MCF 10A (cell line): Measurements from ENCODE around the gene PAK1. TPM values are rescaled to one million over a fixed set of nuclear protein-coding genes. Genes with fewer than 3 reads are reported as not detected.

ENCODE experiments used
- BruUV-seq: library from RNA; stranded (reverse); fragments of 400-500 nt; replicated peaks from 2 replicates; lab custom pipeline; 2021; lab: Mats Ljungman, UMichigan
- CTCF ChIA-PET: fragments of 300-600 bp; sonication (Branson Sonifier 250); formaldehyde crosslinking; extraction: SDS; loops from one replicate; lab custom pipeline; 2021; ENCODE audit warnings: antibody characterized with exemption, inconsistent platforms; lab: Yijun Ruan, JAX
- POLR2A ChIA-PET: fragments of 300-600, 350-650 bp; sonication (Branson Sonifier 250); formaldehyde crosslinking; extraction: SDS; loops from one replicate; lab custom pipeline; 2020; ENCODE audit warnings: antibody characterized with exemption, inconsistent platforms; lab: Yijun Ruan, JAX
- DNase-seq: peaks from one replicate; pipeline ENCODE4 v3.0.0-alpha.2; 2018; ENCODE audit not compliant: unreplicated experiment
- H3K27ac Mint-ChIP-seq: one replicate; pipeline ENCODE4 v1.8.0; 2022; ENCODE audit warnings: mild to moderate bottlenecking, low read depth, mixed read lengths; ENCODE audit not compliant: unreplicated experiment
- H3K27me3 Mint-ChIP-seq: one replicate; pipeline ENCODE4 v1.8.0; 2022; ENCODE audit warnings: mixed read lengths; ENCODE audit not compliant: insufficient read depth, unreplicated experiment
- H3K36me3 Mint-ChIP-seq: one replicate; pipeline ENCODE4 v1.8.0; 2022; ENCODE audit warnings: mild to moderate bottlenecking, moderate library complexity, mixed read lengths; ENCODE audit not compliant: insufficient read depth, unreplicated experiment
- H3K4me1 Mint-ChIP-seq: one replicate; pipeline ENCODE4 v1.8.0; 2022; ENCODE audit warnings: mixed read lengths; ENCODE audit not compliant: insufficient read depth, unreplicated experiment
- H3K4me3 Mint-ChIP-seq: one replicate; pipeline ENCODE4 v1.8.0; 2022; ENCODE audit warnings: mild to moderate bottlenecking, moderate library complexity, mixed read lengths; ENCODE audit not compliant: unreplicated experiment
- H3K9me3 Mint-ChIP-seq: one replicate; pipeline ENCODE4 v1.8.0; 2022; ENCODE audit warnings: mixed read lengths; ENCODE audit not compliant: unreplicated experiment
- intact Hi-C: fragments of 100-400 bp; cut with micrococcal nuclease; formaldehyde crosslinking; loops from 2 replicates; pipeline ENCODE4 v1.14.1; 2022
- total RNA-seq: library from RNA; stranded (reverse); gene quantifications from 2 replicates; pipeline ENCODE4 v1.2.3, GENCODE V29; 2022
- TF ChIP-seq, protein P1 (sequence below): fragments of 200-600 bp; IDR thresholded peaks from one replicate; pipeline ENCODE4 v1.8.0; 2022; ENCODE audit warnings: antibody characterized with exemption, mild to moderate bottlenecking; ENCODE audit not compliant: unreplicated experiment

Gene PAK1
- total RNA-seq, 1 experiment from 2014 or later: 24.0 TPM

DNA sequence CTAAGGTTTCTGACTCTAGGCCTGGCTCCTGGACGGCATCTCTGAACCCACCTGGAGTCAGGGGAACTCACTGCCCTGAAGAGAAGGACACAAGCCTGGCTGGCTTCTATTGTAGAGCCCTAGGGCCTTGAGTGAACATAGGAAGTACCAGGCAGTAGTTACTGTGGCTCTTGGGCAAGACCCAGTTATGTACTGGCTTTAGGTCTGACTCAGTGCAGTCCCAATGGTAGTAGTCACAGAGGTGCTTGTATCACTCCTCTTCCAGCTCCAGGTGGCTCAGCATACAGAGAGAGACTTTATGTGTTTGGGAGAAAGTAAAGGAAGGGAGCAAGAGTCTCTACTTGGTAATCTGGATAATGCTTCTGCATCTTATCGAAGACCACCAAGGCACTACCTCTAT, 13.9 kb upstream of the PAK1 start:
- intact Hi-C loops: no loop called here
- H3K36me3 Mint-ChIP-seq: no peaks in the 10 kb centered on the region

DNA sequence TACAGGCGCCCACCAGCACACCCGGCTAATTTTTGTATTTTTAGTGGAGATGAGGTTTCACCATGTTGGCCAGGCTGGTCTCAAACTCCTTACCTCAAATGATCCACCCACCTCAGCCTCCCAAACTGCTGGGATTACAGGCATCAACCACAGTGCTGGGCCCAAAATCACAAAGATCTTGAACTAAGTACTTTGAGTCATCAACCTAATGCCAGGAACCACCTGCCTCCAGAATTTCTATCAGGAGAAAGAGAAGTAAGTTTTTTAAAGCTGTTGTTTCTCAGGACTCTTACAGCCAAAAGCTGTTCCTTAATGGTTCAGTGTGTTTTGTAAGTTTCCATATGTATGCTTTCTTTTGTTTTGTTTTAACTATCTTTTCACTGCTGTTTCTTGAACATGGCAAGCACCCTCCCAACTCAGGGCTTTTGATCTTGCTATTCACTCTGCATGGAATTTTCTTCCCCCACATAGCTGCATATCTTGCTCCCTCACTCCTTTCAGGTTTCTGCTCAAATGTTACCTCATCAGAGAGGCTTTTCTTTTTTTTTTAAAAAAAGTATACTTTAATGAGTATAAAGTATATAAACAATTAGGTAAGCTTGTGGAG, 6.0 kb upstream of the PAK1 start:
- no peaks in the 10 kb centered on the region for H3K36me3 Mint-ChIP-seq
- intact Hi-C loops: no loop called here
- TF ChIP-seq, protein P1, sequence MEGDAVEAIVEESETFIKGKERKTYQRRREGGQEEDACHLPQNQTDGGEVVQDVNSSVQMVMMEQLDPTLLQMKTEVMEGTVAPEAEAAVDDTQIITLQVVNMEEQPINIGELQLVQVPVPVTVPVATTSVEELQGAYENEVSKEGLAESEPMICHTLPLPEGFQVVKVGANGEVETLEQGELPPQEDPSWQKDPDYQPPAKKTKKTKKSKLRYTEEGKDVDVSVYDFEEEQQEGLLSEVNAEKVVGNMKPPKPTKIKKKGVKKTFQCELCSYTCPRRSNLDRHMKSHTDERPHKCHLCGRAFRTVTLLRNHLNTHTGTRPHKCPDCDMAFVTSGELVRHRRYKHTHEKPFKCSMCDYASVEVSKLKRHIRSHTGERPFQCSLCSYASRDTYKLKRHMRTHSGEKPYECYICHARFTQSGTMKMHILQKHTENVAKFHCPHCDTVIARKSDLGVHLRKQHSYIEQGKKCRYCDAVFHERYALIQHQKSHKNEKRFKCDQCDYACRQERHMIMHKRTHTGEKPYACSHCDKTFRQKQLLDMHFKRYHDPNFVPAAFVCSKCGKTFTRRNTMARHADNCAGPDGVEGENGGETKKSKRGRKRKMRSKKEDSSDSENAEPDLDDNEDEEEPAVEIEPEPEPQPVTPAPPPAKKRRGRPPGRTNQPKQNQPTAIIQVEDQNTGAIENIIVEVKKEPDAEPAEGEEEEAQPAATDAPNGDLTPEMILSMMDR: no peak
- no peaks in the 10 kb centered on the region for H3K9me3 Mint-ChIP-seq
- no peak overlapping the region for H3K4me3 Mint-ChIP-seq
- no peaks in the 10 kb centered on the region for H3K27me3 Mint-ChIP-seq
- DNase-seq: no peak
- CTCF ChIA-PET: interaction anchor here (1.2 kb wide), 1 partner anchor 68 kb away, joined by 5 read pairs; no protein-coding TSS in a partner anchor
- no peaks in the 10 kb centered on the region for H3K4me1 Mint-ChIP-seq
- POLR2A ChIA-PET: no interaction called here
- no peak overlapping the region for H3K27ac Mint-ChIP-seq
- no TSS peak for BruUV-seq

More for the DNA sequence above, 13.9 kb upstream of the PAK1 start:
- CTCF ChIA-PET: interaction anchor here (1.6 kb wide), 1 partner anchor 300 kb away, joined by 3 read pairs; no protein-coding TSS in a partner anchor
- no TSS peak for BruUV-seq
- Mint-ChIP-seq H3K27me3 (no peaks in the 10 kb centered on the region), H3K4me1 (no peaks in the 10 kb centered on the region), H3K9me3 (no peaks in the 10 kb centered on the region), H3K4me3 (no peak overlapping the region), H3K27ac (no peak overlapping the region)
- POLR2A ChIA-PET: no interaction called here
- no peak for DNase-seq
- TF ChIP-seq, protein P1: no peak

DNA sequence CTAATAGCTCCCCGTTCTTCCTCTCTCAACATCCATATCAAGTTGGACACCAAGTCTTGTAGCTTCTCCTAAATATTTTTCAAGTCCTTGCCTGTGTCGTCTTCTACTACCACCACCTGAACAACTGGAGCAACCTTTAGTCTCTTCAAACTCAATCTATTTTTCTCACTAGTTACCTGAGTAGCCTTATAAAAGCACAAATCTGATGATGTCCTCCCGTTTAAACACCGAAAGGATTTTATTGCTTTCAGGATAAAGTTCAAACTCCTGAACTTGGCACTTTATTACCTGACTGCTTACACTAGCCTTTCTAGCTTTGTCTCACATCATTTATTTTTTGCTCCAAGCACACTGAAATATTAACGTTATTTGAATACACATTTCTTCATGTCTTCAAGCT, 1.3 kb upstream of the PAK1 start:
- peak overlapping the region; percentile 79 for H3K4me3 Mint-ChIP-seq
- H3K27ac Mint-ChIP-seq: no peak overlapping the region
- intact Hi-C loops: no loop called here
- ChIA-PET CTCF (interaction anchor here (0.5 to 1.8 kb wide), 9 partner anchors 9 to 348 kb away, joined by 3 to 5 read pairs (median 3); partner anchors contain the start of gene MYO7A), POLR2A (interaction anchor here (0.5 to 1.3 kb wide), 8 partner anchors 9 to 163 kb away, joined by 3 to 10 read pairs (median 3); no protein-coding TSS in a partner anchor)
- no peaks in the 10 kb centered on the region for H3K4me1 Mint-ChIP-seq
- no peaks in the 10 kb centered on the region for H3K36me3 Mint-ChIP-seq
- BruUV-seq: no TSS peak
- no peak for DNase-seq
- H3K9me3 Mint-ChIP-seq: no peaks in the 10 kb centered on the region
- H3K27me3 Mint-ChIP-seq: no peaks in the 10 kb centered on the region
- TF ChIP-seq, protein P1: no peak

DNA sequence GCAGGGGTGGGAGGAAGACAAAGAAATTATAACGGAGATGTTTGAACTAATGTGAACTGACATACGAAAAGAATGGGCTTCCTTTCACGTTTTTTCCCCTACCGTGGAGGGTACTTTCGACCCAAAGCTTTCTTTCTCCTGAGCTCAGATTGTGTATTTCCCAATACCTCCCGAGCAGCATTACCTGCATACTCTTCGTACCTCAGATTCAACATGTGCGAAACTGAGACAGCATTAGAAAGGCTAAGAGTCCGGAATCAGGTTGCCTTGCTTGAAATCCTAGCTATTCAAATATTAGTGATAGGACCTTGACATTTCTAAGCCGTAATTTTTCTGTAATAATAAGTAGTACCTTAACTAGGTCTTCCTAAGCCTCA, 778 bp upstream of the PAK1 start:
- Mint-ChIP-seq H3K4me3 (peak overlapping the region; percentile 79), H3K9me3 (no peaks in the 10 kb centered on the region), H3K27me3 (no peaks in the 10 kb centered on the region), H3K27ac (peak overlapping the region; percentile 74), H3K36me3 (no peaks in the 10 kb centered on the region), H3K4me1 (no peaks in the 10 kb centered on the region)
- ChIA-PET CTCF (interaction anchor here (0.6 to 1.8 kb wide), 10 partner anchors 8 to 347 kb away, joined by 3 to 5 read pairs (median 3); partner anchors contain the start of gene MYO7A), POLR2A (interaction anchor here (1.0 to 1.3 kb wide), 4 partner anchors 10 to 83 kb away, joined by 3 to 10 read pairs (median 4); no protein-coding TSS in a partner anchor)
- TF ChIP-seq, protein P1: no peak
- DNase-seq: no peak
- intact Hi-C loops: loop anchor here (1.0 kb wide), 1 partner anchor 74 kb away; no protein-coding TSS in a partner anchor
- BruUV-seq: TSS peak; percentile 68
